Gastroesophageal sphincter (tissue), 3 donors: Measurements from ENCODE around the gene MACROD2.

Experiments used
- CTCF ChIP-seq, 4 experiments: fragments of 200-600 bp in 2 of 4; fragments of 450-650 bp in 2 of 4; sonication (generic) in 1 of 4; IDR thresholded peaks; one replicate each; pipeline ENCODE4 v1.5.1; 2017 to 2019; ENCODE audit warnings: antibody characterized with exemption in 4 of 4, mild to moderate bottlenecking in 2 of 4, moderate library complexity in 2 of 4
- EP300 ChIP-seq: sonication (generic); formaldehyde crosslinking; IDR thresholded peaks from one replicate; pipeline ENCODE4 v1.6.1; 2017; ENCODE audit warnings: antibody characterized with exemption, mild to moderate bottlenecking
- POLR2AphosphoS5 ChIP-seq: sonication (generic); formaldehyde crosslinking; IDR thresholded peaks from one replicate; pipeline ENCODE4 v1.6.1; 2017; ENCODE audit warnings: antibody characterized with exemption

GRCh38 chr20:14799545-14800216 lies 804.4 kb downstream of the MACROD2 start:
- no peak for TF ChIP-seq EP300
- no peak for TF ChIP-seq CTCF (IDR thresholded peaks at IDR 0.05)
- no peak for TF ChIP-seq POLR2AphosphoS5
